K562 (cell line): Measurements from ENCODE around the gene ZNF488. TPM values are rescaled to one million over a fixed set of nuclear protein-coding genes. Genes with fewer than 3 reads are reported as not detected.

Source experiments
- ATAC-seq: fragments of 200-7000 bp; cut with Tn5 transposase; 3 replicates; pipeline ENCODE4 v1.9.1; 2020; ENCODE audit warnings: moderate library complexity
- BruUV-seq: library from RNA; stranded (reverse); fragments of 400-500 nt; replicated peaks from 2 replicates; lab custom pipeline; 2021; lab: Mats Ljungman, UMichigan
- CTCF ChIA-PET: fragments of 300-600 bp; formaldehyde crosslinking; extraction: SDS; loops from one replicate; lab custom pipeline; 2021; ENCODE audit warnings: low intra/inter-chr PET ratio; lab: Yijun Ruan, JAX
- POLR2A ChIA-PET: fragments of 300-600, 350-650 bp; sonication (Branson Sonifier 250); formaldehyde crosslinking; extraction: SDS; loops from one replicate; lab custom pipeline; 2021; ENCODE audit warnings: antibody characterized with exemption, inconsistent platforms; lab: Yijun Ruan, JAX
- DNase-seq, 4 experiments: peaks; one replicate each; pipeline versions ENCODE4 v3.0.0 to v3.0.0-alpha.2; 2011 to 2018; ENCODE audit warnings: low spot score in 3 of 4, mixed read lengths in 3 of 4; ENCODE audit errors: extremely low read depth in 1 of 4
- FAIRE-seq: peaks from 2 replicates; lab custom pipeline; 2011; peaks lifted over from hg19 to GRCh38; lab: Jason Lieb, UNC
- H2AFZ ChIP-seq: 2 replicates; pipeline ENCODE4 v1.6.0; 2011; ENCODE audit warnings: low read depth, low read length, control low read depth, inconsistent platforms
- H3K27ac ChIP-seq: fragments of 200-600 bp; 3 replicates; pipeline ENCODE4 v1.8.0; 2011; ENCODE audit warnings: low read depth, mild to moderate bottlenecking, control low read depth, inconsistent platforms, low read length, moderate library complexity, mixed read lengths; ENCODE audit errors: extremely low read depth
- H3K27me3 ChIP-seq, 2 experiments: fragments of 300-600 bp in 1 of 2; 2 replicates in 1 of 2; 3 replicates in 1 of 2; pipeline versions ENCODE4 v1.6.0 to v1.8.0; 2011; ENCODE audit warnings: inconsistent platforms in 2 of 2, low read length in 2 of 2, mild to moderate bottlenecking in 1 of 2, mixed read lengths in 1 of 2, moderate library complexity in 1 of 2; ENCODE audit not compliant: control insufficient read depth in 2 of 2, insufficient read depth in 2 of 2
- H3K36me3 ChIP-seq: fragments of 300-600 bp; 3 replicates; pipeline ENCODE4 v1.8.0; 2011; ENCODE audit warnings: mild to moderate bottlenecking, low read length, inconsistent platforms; ENCODE audit not compliant: control insufficient read depth, insufficient read depth
- H3K4me1 ChIP-seq, 2 experiments: fragments of 200-600 bp in 1 of 2; replicated peaks in 1 of 2; 2 replicates in 1 of 2; 3 replicates in 1 of 2; pipeline versions ENCODE4 v1.5.1 to v1.8.0; 2011; ENCODE audit warnings: inconsistent platforms in 2 of 2, low read length in 2 of 2, mild to moderate bottlenecking in 1 of 2, mixed read lengths in 1 of 2, moderate library complexity in 1 of 2; ENCODE audit not compliant: control insufficient read depth in 2 of 2, insufficient read depth in 2 of 2
- H3K4me2 ChIP-seq: 2 replicates; pipeline ENCODE4 v1.6.1; 2011; ENCODE audit warnings: low read length, control low read depth, inconsistent platforms, mixed read lengths; ENCODE audit not compliant: insufficient read depth
- H3K4me3 ChIP-seq: fragments of 200-600 bp; sonication (generic), shearing (Covaris generic); 2 replicates; pipeline ENCODE4 v1.5.1; 2016; ENCODE audit warnings: control low read depth, inconsistent platforms
- H3K79me2 ChIP-seq: fragments of 200-600 bp; 3 replicates; pipeline ENCODE4 v1.8.0; 2011; ENCODE audit warnings: low read length, inconsistent platforms; ENCODE audit not compliant: control insufficient read depth, insufficient read depth
- H3K9ac ChIP-seq, 2 experiments: 2 replicates each; pipeline versions ENCODE4 v1.6.0 to v1.6.1; 2011; ENCODE audit warnings: low read depth in 2 of 2, low read length in 2 of 2, control low read depth in 1 of 2, inconsistent platforms in 1 of 2, mild to moderate bottlenecking in 1 of 2, mixed read lengths in 1 of 2; ENCODE audit not compliant: insufficient read depth in 1 of 2
- H3K9me1 ChIP-seq: one replicate; pipeline ENCODE4 v1.6.0; 2011; ENCODE audit warnings: inconsistent platforms, mild to moderate bottlenecking, low read length, moderate library complexity; ENCODE audit not compliant: control insufficient read depth, insufficient read depth
- H3K9me3 ChIP-seq: replicated peaks from 2 replicates; pipeline ENCODE4 v1.5.1; 2011; ENCODE audit warnings: low read depth, low read length, inconsistent platforms; ENCODE audit not compliant: control insufficient read depth, insufficient read depth
- H4K20me1 ChIP-seq: replicated peaks from 2 replicates; pipeline ENCODE4 v1.6.1; 2011; ENCODE audit warnings: low read length, inconsistent platforms, mixed read lengths; ENCODE audit not compliant: control insufficient read depth, insufficient read depth
- CHD7 ChIP-seq: fragments of 200-600 bp; sonication (generic); IDR thresholded peaks from one replicate; pipeline ENCODE4 v1.6.1; 2012; ENCODE audit warnings: mild to moderate bottlenecking, low read depth, low read length, inconsistent platforms
- HDAC2 ChIP-seq: fragments of 450-650 bp; IDR thresholded peaks from 2 replicates; pipeline ENCODE4 v1.6.1; 2016; ENCODE audit warnings: mild to moderate bottlenecking
- WGBS: fragments of 100-300 bp; shearing (Covaris generic); methylation state at CpG from one replicate; pipeline ENCODE4 v1.1.6; 2016; ENCODE audit warnings: low coverage, mixed read lengths; ENCODE audit not compliant: insufficient coverage; ENCODE audit errors: missing lambda C conversion rate; 5-methylcytosine and 5-hydroxymethylcytosine counted together
- in situ Hi-C: fragments of 300-500 bp; cut with MboI; formaldehyde crosslinking; loops from 4 replicates; pipeline ENCODE4 v1.15.0; 2018; ENCODE audit warnings: inconsistent platforms, mixed read lengths
- intact Hi-C: fragments of 100-400 bp; cut with micrococcal nuclease; formaldehyde crosslinking; loops from 2 replicates; pipeline ENCODE4 v1.14.2; 2022
- polyA plus RNA-seq, 8 experiments: library from polyadenylated mRNA; depleted of rRNA in 4 of 8; stranded (reverse) in 5 of 8; unstranded in 3 of 8; fragments of >200 nt; fragmentation: Nextera tagmentation in 2 of 8; fragmentation: Illumina TruSeq in 1 of 8; extraction: Ambion mirVana in 2 of 8; extraction: Trizol in 1 of 8; gene quantifications; 2 replicates each; pipeline versions ENCODE4 v1.2.1 to v1.2.3, GENCODE V29; 2011 to 2014; ENCODE audit warnings: inconsistent platforms in 1 of 8, missing spikeins in 1 of 8
- total RNA-seq, 7 experiments: library from RNA; depleted of rRNA in 6 of 7; stranded (reverse); fragments of >200 nt in 6 of 7; fragmentation: Illumina TruSeq in 2 of 7; extraction: Trizol in 2 of 7; gene quantifications; 2 replicates each; pipeline versions ENCODE4 v1.2.1 to v1.2.3, GENCODE V29; 2011 to 2021; ENCODE audit warnings: low replicate concordance in 1 of 7

ZNF488 gene
- total and polyA plus RNA-seq, 9 of the 15 experiments (the other 6 are each of a cell fraction or from before 2014, with no cell fraction given) = 0.03 to 0.09 (median 0.05) TPM; not detected in 3

GRCh38 chr10:47357131-47357582 is 26.9 kb downstream of the ZNF488 start:
- DNase-seq (no peak), FAIRE-seq (no peak), ATAC-seq (no peak)
- Histone ChIP-seq H3K9me1 (no peaks in the 10 kb centered on the region), H2AFZ (no peak overlapping the region), H3K27ac (no peak overlapping the region), H3K4me3 (no peak overlapping the region), H4K20me1 (peaks cover 9% of the 10 kb centered on the region; the same call in 1 of the 2 replicates), H3K27me3 (peaks cover 9 to 46% of the 10 kb centered on the region in 2 experiments), H3K36me3 (no peaks in the 10 kb centered on the region), H3K79me2 (no peaks in the 10 kb centered on the region), H3K9ac (no peak overlapping the region), H3K4me1 (peaks cover 0 to 3% of the 10 kb centered on the region in 2 experiments; a peak in 1 of 5 replicates), H3K4me2 (no peak overlapping the region), H3K9me3 (no peaks in the 10 kb centered on the region)
- no TSS peak for BruUV-seq
- CTCF ChIA-PET = no interaction called here
- 3% methylated on average over 12 of the region's 12 CpGs for WGBS
- TF ChIP-seq CHD7 (no peak), HDAC2 (no peak)
- in situ Hi-C loops (no loop called here), intact Hi-C loops (no loop called here)
- POLR2A ChIA-PET = no interaction called here
